SK-N-SH treated with all-trans-retinoic acid at 6 μM for 48 hours (cell line): ENCODE data around the gene RTF2.

Source experiments
- ATAC-seq: fragments of 200-7000 bp; cut with Tn5 transposase; 3 replicates; pipeline ENCODE4 v1.9.1; 2020; ENCODE audit warnings: mild to moderate bottlenecking, moderate library complexity
- ARNTL ChIP-seq: fragments of 450-650 bp; formaldehyde crosslinking; IDR thresholded peaks from 2 replicates; pipeline ENCODE4 v1.5.0; 2020; ENCODE audit warnings: low read depth, mild to moderate bottlenecking, moderate library complexity, borderline replicate concordance
- CSDC2 ChIP-seq: fragments of 250-450 bp; sonication (Bioruptor Pico); IDR thresholded peaks from 2 replicates; pipeline ENCODE4 v1.5.0; 2020; ENCODE audit warnings: mild to moderate bottlenecking, moderate library complexity
- GLIS3 ChIP-seq: fragments of 250-450 bp; sonication (Bioruptor Pico); IDR thresholded peaks from 2 replicates; pipeline ENCODE4 v1.5.0; 2020; ENCODE audit warnings: mild to moderate bottlenecking, moderate library complexity
- ISL1 ChIP-seq: fragments of 250-450 bp; sonication (Bioruptor Pico); IDR thresholded peaks from 2 replicates; pipeline ENCODE4 v2.1.2; 2022; ENCODE audit warnings: mild to moderate bottlenecking, moderate library complexity
- PPARA ChIP-seq: fragments of 250-450 bp; sonication (Bioruptor Pico); IDR thresholded peaks from 2 replicates; pipeline ENCODE4 v1.5.0; 2020; ENCODE audit warnings: mild to moderate bottlenecking, borderline replicate concordance
- RARB ChIP-seq: fragments of 250-450 bp; sonication (Bioruptor Pico); IDR thresholded peaks from 2 replicates; pipeline ENCODE4 v1.8.0; 2021; ENCODE audit warnings: mild to moderate bottlenecking, moderate library complexity
- TCF4 ChIP-seq: fragments of 250-450 bp; sonication (Bioruptor Pico); IDR thresholded peaks from 2 replicates; pipeline ENCODE4 v1.8.0; 2021; ENCODE audit warnings: mild to moderate bottlenecking, moderate library complexity, borderline replicate concordance
- TSHZ2 ChIP-seq: fragments of 250-450 bp; sonication (Bioruptor Pico); IDR thresholded peaks from 2 replicates; pipeline ENCODE4 v1.5.0; 2020; ENCODE audit warnings: mild to moderate bottlenecking, moderate library complexity
- ZC3H10 ChIP-seq: fragments of 250-450 bp; sonication (Bioruptor Pico); IDR thresholded peaks from 2 replicates; pipeline ENCODE4 v1.5.1; 2021; ENCODE audit warnings: mild to moderate bottlenecking, moderate library complexity
- ZFP3 ChIP-seq: fragments of 250-450 bp; sonication (Bioruptor Pico); IDR thresholded peaks from 2 replicates; pipeline ENCODE4 v1.5.0; 2020; ENCODE audit warnings: mild to moderate bottlenecking, moderate library complexity
- ZFP30 ChIP-seq: fragments of 450-650 bp; formaldehyde crosslinking; IDR thresholded peaks from 2 replicates; pipeline ENCODE4 v1.5.0; 2022; ENCODE audit warnings: mild to moderate bottlenecking, moderate library complexity
- ZNF565 ChIP-seq: fragments of 450-650 bp; formaldehyde crosslinking; conservative IDR thresholded peaks from 2 replicates; pipeline ENCODE4 v1.5.0; 2020; ENCODE audit warnings: low read depth, mild to moderate bottlenecking, moderate library complexity
- ZNF70 ChIP-seq: fragments of 450-650 bp; formaldehyde crosslinking; IDR thresholded peaks from 2 replicates; pipeline ENCODE4 v1.5.0; 2020; ENCODE audit warnings: mild to moderate bottlenecking, moderate library complexity
- ZNF8 ChIP-seq: fragments of 450-650 bp; formaldehyde crosslinking; IDR thresholded peaks from 2 replicates; pipeline ENCODE4 v1.5.0; 2020; ENCODE audit warnings: mild to moderate bottlenecking, moderate library complexity
- TF ChIP-seq, protein P1 (sequence below): fragments of 250-450 bp; sonication (Bioruptor Pico); IDR thresholded peaks from 2 replicates; pipeline ENCODE4 v1.5.1; 2020; ENCODE audit warnings: low read depth, mild to moderate bottlenecking, moderate library complexity
- TF ChIP-seq, protein P2 (sequence below): fragments of 250-450 bp; sonication (Bioruptor Pico); IDR thresholded peaks from 2 replicates; pipeline ENCODE4 v1.8.0; 2021; ENCODE audit warnings: low read depth, mild to moderate bottlenecking, moderate library complexity, borderline replicate concordance
- TF ChIP-seq, protein P3 (sequence below): fragments of 250-450 bp; sonication (Bioruptor Pico); IDR thresholded peaks from 2 replicates; pipeline ENCODE4 v1.8.0; 2020; ENCODE audit warnings: mild to moderate bottlenecking, moderate library complexity, borderline replicate concordance
- TF ChIP-seq, protein P4 (sequence below): fragments of 250-450 bp; sonication (Bioruptor Pico); IDR thresholded peaks from 2 replicates; pipeline ENCODE4 v1.5.1; 2021; ENCODE audit warnings: mild to moderate bottlenecking, moderate library complexity

The RTF2 gene

GRCh38 chr20:56430957-56431356 is 37.5 kb upstream of the RTF2 start:
- ATAC-seq: no peak
- TF ChIP-seq PPARA (CRISPR knock-in tag) (no peak), ZC3H10 (no peak), TCF4 (CRISPR knock-in tag) (no peak), ZNF8 (no peak), TSHZ2 (CRISPR knock-in tag) (no peak), RARB (CRISPR knock-in tag) (no peak), ZNF565 (CRISPR knock-in tag) (no peak), CSDC2 (no peak), ISL1 (CRISPR knock-in tag) (no peak), ZNF70 (CRISPR knock-in tag) (no peak), ARNTL (CRISPR knock-in tag) (no peak), ZFP3 (CRISPR knock-in tag) (no peak)
- TF ChIP-seq, protein P1, sequence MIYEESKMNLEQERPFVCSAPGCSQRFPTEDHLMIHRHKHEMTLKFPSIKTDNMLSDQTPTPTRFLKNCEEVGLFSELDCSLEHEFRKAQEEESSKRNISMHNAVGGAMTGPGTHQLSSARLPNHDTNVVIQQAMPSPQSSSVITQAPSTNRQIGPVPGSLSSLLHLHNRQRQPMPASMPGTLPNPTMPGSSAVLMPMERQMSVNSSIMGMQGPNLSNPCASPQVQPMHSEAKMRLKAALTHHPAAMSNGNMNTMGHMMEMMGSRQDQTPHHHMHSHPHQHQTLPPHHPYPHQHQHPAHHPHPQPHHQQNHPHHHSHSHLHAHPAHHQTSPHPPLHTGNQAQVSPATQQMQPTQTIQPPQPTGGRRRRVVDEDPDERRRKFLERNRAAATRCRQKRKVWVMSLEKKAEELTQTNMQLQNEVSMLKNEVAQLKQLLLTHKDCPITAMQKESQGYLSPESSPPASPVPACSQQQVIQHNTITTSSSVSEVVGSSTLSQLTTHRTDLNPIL (CRISPR knock-in tag): no peak
- TF ChIP-seq, protein P2, sequence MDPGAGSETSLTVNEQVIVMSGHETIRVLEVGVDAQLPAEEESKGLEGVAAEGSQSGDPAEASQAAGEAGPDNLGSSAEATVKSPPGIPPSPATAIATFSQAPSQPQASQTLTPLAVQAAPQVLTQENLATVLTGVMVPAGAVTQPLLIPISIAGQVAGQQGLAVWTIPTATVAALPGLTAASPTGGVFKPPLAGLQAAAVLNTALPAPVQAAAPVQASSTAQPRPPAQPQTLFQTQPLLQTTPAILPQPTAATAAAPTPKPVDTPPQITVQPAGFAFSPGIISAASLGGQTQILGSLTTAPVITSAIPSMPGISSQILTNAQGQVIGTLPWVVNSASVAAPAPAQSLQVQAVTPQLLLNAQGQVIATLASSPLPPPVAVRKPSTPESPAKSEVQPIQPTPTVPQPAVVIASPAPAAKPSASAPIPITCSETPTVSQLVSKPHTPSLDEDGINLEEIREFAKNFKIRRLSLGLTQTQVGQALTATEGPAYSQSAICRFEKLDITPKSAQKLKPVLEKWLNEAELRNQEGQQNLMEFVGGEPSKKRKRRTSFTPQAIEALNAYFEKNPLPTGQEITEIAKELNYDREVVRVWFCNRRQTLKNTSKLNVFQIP (CRISPR knock-in tag): no peak
- TF ChIP-seq, protein P3, sequence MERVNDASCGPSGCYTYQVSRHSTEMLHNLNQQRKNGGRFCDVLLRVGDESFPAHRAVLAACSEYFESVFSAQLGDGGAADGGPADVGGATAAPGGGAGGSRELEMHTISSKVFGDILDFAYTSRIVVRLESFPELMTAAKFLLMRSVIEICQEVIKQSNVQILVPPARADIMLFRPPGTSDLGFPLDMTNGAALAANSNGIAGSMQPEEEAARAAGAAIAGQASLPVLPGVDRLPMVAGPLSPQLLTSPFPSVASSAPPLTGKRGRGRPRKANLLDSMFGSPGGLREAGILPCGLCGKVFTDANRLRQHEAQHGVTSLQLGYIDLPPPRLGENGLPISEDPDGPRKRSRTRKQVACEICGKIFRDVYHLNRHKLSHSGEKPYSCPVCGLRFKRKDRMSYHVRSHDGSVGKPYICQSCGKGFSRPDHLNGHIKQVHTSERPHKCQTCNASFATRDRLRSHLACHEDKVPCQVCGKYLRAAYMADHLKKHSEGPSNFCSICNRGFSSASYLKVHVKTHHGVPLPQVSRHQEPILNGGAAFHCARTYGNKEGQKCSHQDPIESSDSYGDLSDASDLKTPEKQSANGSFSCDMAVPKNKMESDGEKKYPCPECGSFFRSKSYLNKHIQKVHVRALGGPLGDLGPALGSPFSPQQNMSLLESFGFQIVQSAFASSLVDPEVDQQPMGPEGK (CRISPR knock-in tag): no peak
- TF ChIP-seq, protein P4, sequence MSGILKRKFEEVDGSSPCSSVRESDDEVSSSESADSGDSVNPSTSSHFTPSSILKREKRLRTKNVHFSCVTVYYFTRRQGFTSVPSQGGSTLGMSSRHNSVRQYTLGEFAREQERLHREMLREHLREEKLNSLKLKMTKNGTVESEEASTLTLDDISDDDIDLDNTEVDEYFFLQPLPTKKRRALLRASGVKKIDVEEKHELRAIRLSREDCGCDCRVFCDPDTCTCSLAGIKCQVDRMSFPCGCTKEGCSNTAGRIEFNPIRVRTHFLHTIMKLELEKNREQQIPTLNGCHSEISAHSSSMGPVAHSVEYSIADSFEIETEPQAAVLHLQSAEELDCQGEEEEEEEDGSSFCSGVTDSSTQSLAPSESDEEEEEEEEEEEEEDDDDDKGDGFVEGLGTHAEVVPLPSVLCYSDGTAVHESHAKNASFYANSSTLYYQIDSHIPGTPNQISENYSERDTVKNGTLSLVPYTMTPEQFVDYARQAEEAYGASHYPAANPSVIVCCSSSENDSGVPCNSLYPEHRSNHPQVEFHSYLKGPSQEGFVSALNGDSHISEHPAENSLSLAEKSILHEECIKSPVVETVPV: no peak

- TF ChIP-seq GLIS3 (CRISPR knock-in tag) (no peak), ZFP3 (CRISPR knock-in tag) (no peak), ZNF565 (CRISPR knock-in tag) (no peak), ZFP30 (no peak), TSHZ2 (CRISPR knock-in tag) (no peak)
- TF ChIP-seq, protein P1 (CRISPR knock-in tag): no peak
- ATAC-seq: no peak
Measured at GRCh38 chr20:56431471-56431870, 37.0 kb upstream of the RTF2 start.
